Osteoblast (primary cell): ENCODE results near the gene COX6B2. TPM values are rescaled to one million over a fixed set of nuclear protein-coding genes. Genes with fewer than 3 reads are reported as not detected.

ENCODE experiments used
- DNase-seq: peaks from one replicate; pipeline ENCODE4 v3.0.0; 2011; ENCODE audit warnings: low spot score, mixed read lengths; ENCODE audit not compliant: insufficient read length; ENCODE audit errors: missing footprints
- H2AFZ ChIP-seq: 2 replicates; pipeline ENCODE4 v1.6.0; 2011; ENCODE audit warnings: mild to moderate bottlenecking, low read length
- H3K27ac ChIP-seq: 2 replicates; pipeline ENCODE4 v1.5.1; 2011; ENCODE audit warnings: mild to moderate bottlenecking, low read depth, low read length, moderate library complexity
- H3K27me3 ChIP-seq: 2 replicates; pipeline ENCODE4 v1.6.0; 2012; ENCODE audit warnings: mild to moderate bottlenecking, control low read depth, inconsistent platforms, low read length, moderate library complexity; ENCODE audit not compliant: insufficient read depth
- H3K36me3 ChIP-seq: 2 replicates; pipeline ENCODE4 v1.5.1; 2011; ENCODE audit warnings: mild to moderate bottlenecking, low read length, control low read depth, moderate library complexity; ENCODE audit not compliant: insufficient read depth
- H3K4me1 ChIP-seq: 2 replicates; pipeline ENCODE4 v1.5.1; 2011; ENCODE audit warnings: mild to moderate bottlenecking, low read length, control low read depth, moderate library complexity; ENCODE audit not compliant: insufficient read depth
- H3K4me2 ChIP-seq: 2 replicates; pipeline ENCODE4 v1.6.0; 2011; ENCODE audit warnings: mild to moderate bottlenecking, low read length; ENCODE audit not compliant: insufficient read depth
- H3K4me3 ChIP-seq: fragments of 200-600 bp; sonication (generic); 3 replicates; pipeline ENCODE4 v1.5.1; 2012; ENCODE audit warnings: mild to moderate bottlenecking, low read length, inconsistent platforms; ENCODE audit not compliant: insufficient read depth
- H3K79me2 ChIP-seq: 2 replicates; pipeline ENCODE4 v1.6.0; 2012; ENCODE audit warnings: mild to moderate bottlenecking, low read length, control low read depth, inconsistent platforms; ENCODE audit not compliant: insufficient read depth
- H3K9me3 ChIP-seq: 2 replicates; pipeline ENCODE4 v1.5.1; 2011; ENCODE audit warnings: low read depth, low read length, control low read depth
- H4K20me1 ChIP-seq: 2 replicates; pipeline ENCODE4 v1.6.0; 2012; ENCODE audit warnings: mild to moderate bottlenecking, low read length, control low read depth; ENCODE audit not compliant: insufficient read depth
- CTCF ChIP-seq: IDR thresholded peaks from 2 replicates; pipeline ENCODE4 v1.5.1; 2011; ENCODE audit warnings: mild to moderate bottlenecking, low read depth, low read length, moderate library complexity; ENCODE audit errors: extremely low read depth
- total RNA-seq: library from RNA; depleted of rRNA; stranded (reverse); fragments of >200 nt; gene quantifications from 2 replicates; pipeline ENCODE4 v1.2.3, GENCODE V29; 2012

The COX6B2 gene
- total RNA-seq, 1 donor: not detected

GRCh38 chr19:55382522-55383054 lies 28.1 kb upstream of the COX6B2 start:
- DNase-seq: no peak
- Histone ChIP-seq H4K20me1 (peaks cover 18% of the 10 kb centered on the region), H3K36me3 (peaks cover 9% of the 10 kb centered on the region), H3K4me1 (peaks cover 24% of the 10 kb centered on the region), H2AFZ (no peak overlapping the region), H3K4me3 (no peak overlapping the region), H3K4me2 (no peak overlapping the region), H3K27ac (no peak overlapping the region), H3K9me3 (no peaks in the 10 kb centered on the region), H3K79me2 (peaks cover 19% of the 10 kb centered on the region), H3K27me3 (no peaks in the 10 kb centered on the region)
- TF ChIP-seq CTCF: no peak

- no peak for TF ChIP-seq CTCF
- H3K4me1 ChIP-seq: peaks cover 18% of the 10 kb centered on the region
- H3K79me2 ChIP-seq: peaks cover 13% of the 10 kb centered on the region
- no peak for DNase-seq
- H4K20me1 ChIP-seq: peaks cover 12% of the 10 kb centered on the region
- peaks cover 4% of the 10 kb centered on the region for H3K36me3 ChIP-seq
- H2AFZ ChIP-seq: no peak overlapping the region
- no peak overlapping the region for H3K4me3 ChIP-seq
- no peaks in the 10 kb centered on the region for H3K27me3 ChIP-seq
- H3K4me2 ChIP-seq: no peak overlapping the region
- no peaks in the 10 kb centered on the region for H3K9me3 ChIP-seq
- no peak overlapping the region for H3K27ac ChIP-seq
Measured at GRCh38 chr19:55382013-55382412, 27.5 kb upstream of the COX6B2 start.

- Histone ChIP-seq H2AFZ (no peak overlapping the region), H3K27ac (no peak overlapping the region), H3K9me3 (no peaks in the 10 kb centered on the region), H4K20me1 (no peaks in the 10 kb centered on the region), H3K4me2 (no peak overlapping the region), H3K27me3 (no peaks in the 10 kb centered on the region), H3K4me1 (peaks cover 8% of the 10 kb centered on the region), H3K79me2 (no peaks in the 10 kb centered on the region), H3K36me3 (no peaks in the 10 kb centered on the region), H3K4me3 (no peak overlapping the region)
- TF ChIP-seq CTCF: no peak
- DNase-seq: no peak
Measured at GRCh38 chr19:55379174-55379573, 24.7 kb upstream of the COX6B2 start.

GRCh38 chr19:55377356-55378131 lies 23.0 kb upstream of the COX6B2 start:
- H3K36me3 ChIP-seq: no peaks in the 10 kb centered on the region
- no peak overlapping the region for H3K4me2 ChIP-seq
- no peaks in the 10 kb centered on the region for H3K79me2 ChIP-seq
- H3K4me3 ChIP-seq: no peak overlapping the region
- H3K27me3 ChIP-seq: no peaks in the 10 kb centered on the region
- no peaks in the 10 kb centered on the region for H4K20me1 ChIP-seq
- no peak overlapping the region for H2AFZ ChIP-seq
- no peak overlapping the region for H3K27ac ChIP-seq
- TF ChIP-seq CTCF: no peak
- H3K4me1 ChIP-seq: peaks cover 9% of the 10 kb centered on the region
- no peaks in the 10 kb centered on the region for H3K9me3 ChIP-seq
- DNase-seq: no peak
